ENCODE data around the gene NR4A3. TPM values are rescaled to one million over a fixed set of nuclear protein-coding genes. Genes with fewer than 3 reads are reported as not detected.

Gene NR4A3
- total and polyA plus RNA-seq, 12 donors: 0.83 to 70.8 (median 9.3) TPM

DNA sequence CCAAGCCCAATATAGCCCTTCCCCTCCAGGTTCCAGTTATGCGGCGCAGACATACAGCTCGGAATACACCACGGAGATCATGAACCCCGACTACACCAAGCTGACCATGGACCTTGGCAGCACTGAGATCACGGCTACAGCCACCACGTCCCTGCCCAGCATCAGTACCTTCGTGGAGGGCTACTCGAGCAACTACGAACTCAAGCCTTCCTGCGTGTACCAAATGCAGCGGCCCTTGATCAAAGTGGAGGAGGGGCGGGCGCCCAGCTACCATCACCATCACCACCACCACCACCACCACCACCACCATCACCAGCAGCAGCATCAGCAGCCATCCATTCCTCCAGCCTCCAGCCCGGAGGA is 6.3 kb downstream of the NR4A3 start:
- Histone ChIP-seq H3K27me3 (no peaks in the 10 kb centered on the region), H3K4me3 (no peak overlapping the region), H3K36me3 (replicated peaks in 1 of 2) (no peaks in the 10 kb centered on the region), H3K27ac (no peak overlapping the region), H3K4me1 (replicated peaks in 1 of 2) (peaks cover 0 to 10% of the 10 kb centered on the region in 2 donors), H3K9me3 (replicated peaks in 1 of 3) (no peaks in the 10 kb centered on the region)
- whole genome bisulfite sequencing, 4 donors: 75 to 79% (median 76%) methylated on average over 5 to 15 of the region's 15 CpGs
- peak in 1 of 7 donors; percentile 35 for DNase-seq
- intact Hi-C loops (cut with DNase I): loop anchor here in 1 of 2 donors (10.0 kb wide), 1 partner anchor 563 kb away; no protein-coding TSS in a partner anchor
- no peak for TF ChIP-seq POLR2A (IDR thresholded peaks at IDR 0.05)
- TF ChIP-seq, protein P1, sequence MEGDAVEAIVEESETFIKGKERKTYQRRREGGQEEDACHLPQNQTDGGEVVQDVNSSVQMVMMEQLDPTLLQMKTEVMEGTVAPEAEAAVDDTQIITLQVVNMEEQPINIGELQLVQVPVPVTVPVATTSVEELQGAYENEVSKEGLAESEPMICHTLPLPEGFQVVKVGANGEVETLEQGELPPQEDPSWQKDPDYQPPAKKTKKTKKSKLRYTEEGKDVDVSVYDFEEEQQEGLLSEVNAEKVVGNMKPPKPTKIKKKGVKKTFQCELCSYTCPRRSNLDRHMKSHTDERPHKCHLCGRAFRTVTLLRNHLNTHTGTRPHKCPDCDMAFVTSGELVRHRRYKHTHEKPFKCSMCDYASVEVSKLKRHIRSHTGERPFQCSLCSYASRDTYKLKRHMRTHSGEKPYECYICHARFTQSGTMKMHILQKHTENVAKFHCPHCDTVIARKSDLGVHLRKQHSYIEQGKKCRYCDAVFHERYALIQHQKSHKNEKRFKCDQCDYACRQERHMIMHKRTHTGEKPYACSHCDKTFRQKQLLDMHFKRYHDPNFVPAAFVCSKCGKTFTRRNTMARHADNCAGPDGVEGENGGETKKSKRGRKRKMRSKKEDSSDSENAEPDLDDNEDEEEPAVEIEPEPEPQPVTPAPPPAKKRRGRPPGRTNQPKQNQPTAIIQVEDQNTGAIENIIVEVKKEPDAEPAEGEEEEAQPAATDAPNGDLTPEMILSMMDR (IDR thresholded peaks at IDR 0.05): no peak

DNA sequence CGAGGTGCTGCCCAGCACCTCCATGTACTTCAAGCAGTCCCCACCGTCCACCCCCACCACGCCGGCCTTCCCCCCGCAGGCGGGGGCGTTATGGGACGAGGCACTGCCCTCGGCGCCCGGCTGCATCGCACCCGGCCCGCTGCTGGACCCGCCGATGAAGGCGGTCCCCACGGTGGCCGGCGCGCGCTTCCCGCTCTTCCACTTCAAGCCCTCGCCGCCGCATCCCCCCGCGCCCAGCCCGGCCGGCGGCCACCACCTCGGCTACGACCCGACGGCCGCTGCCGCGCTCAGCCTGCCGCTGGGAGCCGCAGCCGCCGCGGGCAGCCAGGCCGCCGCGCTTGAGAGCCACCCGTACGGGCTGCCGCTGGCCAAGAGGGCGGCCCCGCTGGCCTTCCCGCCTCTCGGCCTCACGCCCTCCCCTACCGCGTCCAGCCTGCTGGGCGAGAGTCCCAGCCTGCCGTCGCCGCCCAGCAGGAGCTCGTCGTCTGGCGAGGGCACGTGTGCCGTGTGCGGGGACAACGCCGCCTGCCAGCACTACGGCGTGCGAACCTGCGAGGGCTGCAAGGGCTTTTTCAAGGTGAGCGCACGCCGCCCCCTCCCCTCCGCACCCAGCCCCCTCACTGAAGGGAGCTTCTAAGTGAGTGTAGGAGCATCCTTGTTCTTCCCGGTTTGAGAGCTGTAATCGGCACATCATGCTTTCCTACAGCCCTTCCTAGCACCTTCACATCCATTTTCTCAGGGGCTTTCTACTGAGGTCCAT is 6.9 kb downstream of the NR4A3 start:
- peak in 1 of 7 donors; percentile 29 for DNase-seq
- intact Hi-C loops (cut with DNase I): loop anchor here in 1 of 2 donors (10.0 kb wide), 1 partner anchor 564 kb away; no protein-coding TSS in a partner anchor
- Histone ChIP-seq H3K9me3 (replicated peaks in 1 of 3) (no peaks in the 10 kb centered on the region), H3K36me3 (replicated peaks in 1 of 2) (no peaks in the 10 kb centered on the region), H3K4me3 (no peak overlapping the region), H3K4me1 (replicated peaks in 1 of 2) (peaks cover 0 to 10% of the 10 kb centered on the region in 2 donors), H3K27me3 (no peaks in the 10 kb centered on the region), H3K27ac (no peak overlapping the region)
- TF ChIP-seq, protein P1 (IDR thresholded peaks at IDR 0.05): no peak
- no peak for TF ChIP-seq POLR2A (IDR thresholded peaks at IDR 0.05)
- 51 to 83% (median 68%) methylated on average over 6 to 78 of the region's 78 CpGs for WGBS, 4 donors

DNA sequence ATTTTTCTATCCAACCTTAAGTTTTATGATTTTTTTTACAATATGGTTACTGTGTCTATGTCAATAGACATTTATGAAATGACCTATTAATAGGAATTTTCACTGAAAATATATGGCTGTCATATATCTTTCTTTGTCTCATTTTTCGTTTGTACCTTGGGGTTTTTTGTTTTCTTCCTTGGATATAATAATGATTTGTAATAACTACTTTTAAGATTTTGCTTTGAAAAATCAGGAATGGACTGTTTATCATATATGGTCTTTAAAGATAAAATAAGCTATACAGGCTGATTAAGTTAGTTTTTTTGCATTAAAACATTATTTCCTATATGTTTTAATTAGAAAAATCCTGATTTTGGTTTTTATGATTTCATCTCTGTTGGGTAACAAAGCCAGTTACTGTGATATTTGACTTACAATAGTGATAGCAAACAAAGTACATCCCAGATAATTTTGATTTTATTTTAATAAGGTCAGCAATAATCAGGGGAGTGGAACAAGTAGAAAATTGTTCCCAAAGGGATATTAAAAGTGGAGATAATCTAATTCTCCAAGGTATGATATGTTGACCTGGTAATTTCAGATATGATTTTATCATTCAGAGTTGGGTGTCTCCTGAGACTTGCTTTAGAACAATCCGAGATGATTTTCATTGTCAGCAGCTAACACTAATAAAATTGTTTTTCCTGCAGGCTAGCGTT is 10.3 kb downstream of the NR4A3 start:
- Histone ChIP-seq H3K9me3 (replicated peaks in 1 of 3) (no peaks in the 10 kb centered on the region), H3K27ac (no peak overlapping the region), H3K4me1 (replicated peaks in 1 of 2) (no peaks in the 10 kb centered on the region), H3K27me3 (no peaks in the 10 kb centered on the region), H3K4me3 (no peak overlapping the region), H3K36me3 (replicated peaks in 1 of 2) (no peaks in the 10 kb centered on the region)
- WGBS, 4 donors: 82 to 87% (median 85%) methylated on average over 3 of the region's 3 CpGs
- intact Hi-C loops (cut with DNase I): no loop called here
- no peak for DNase-seq
- TF ChIP-seq, protein P1 (IDR thresholded peaks at IDR 0.05): no peak
- TF ChIP-seq POLR2A (IDR thresholded peaks at IDR 0.05): no peak

DNA sequence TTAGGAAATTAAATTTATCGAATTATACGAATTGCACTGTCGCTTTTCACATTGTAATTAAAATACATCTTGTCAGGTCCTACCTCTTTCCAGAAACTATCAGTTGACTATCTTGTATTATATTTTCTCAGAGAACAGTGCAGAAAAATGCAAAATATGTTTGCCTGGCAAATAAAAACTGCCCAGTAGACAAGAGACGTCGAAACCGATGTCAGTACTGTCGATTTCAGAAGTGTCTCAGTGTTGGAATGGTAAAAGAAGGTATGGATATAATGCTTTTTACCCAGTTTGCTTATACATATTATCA is 10.8 kb downstream of the NR4A3 start:
- intact Hi-C loops (cut with DNase I): no loop called here
- TF ChIP-seq, protein P1 (IDR thresholded peaks at IDR 0.05): no peak
- no peak for TF ChIP-seq POLR2A (IDR thresholded peaks at IDR 0.05)
- no peaks in the 10 kb centered on the region for H3K27me3 ChIP-seq
- H3K27ac ChIP-seq: no peak overlapping the region
- H3K36me3 ChIP-seq (replicated peaks in 1 of 2): no peaks in the 10 kb centered on the region
- no peak for DNase-seq
- H3K9me3 ChIP-seq (replicated peaks in 1 of 3): no peaks in the 10 kb centered on the region
- no peaks in the 10 kb centered on the region for H3K4me1 ChIP-seq (replicated peaks in 1 of 2)
- H3K4me3 ChIP-seq: no peak overlapping the region
- 91 to 95% (median 92%) methylated on average over 7 of the region's 7 CpGs for WGBS, 4 donors
